HG03064 (cell line): ENCODE data around the gene SLC38A1.
"Not testable (repeated sequence)": the region's sequence is repeated elsewhere in the genome, so short reads cannot be mapped to it uniquely, and the experiment has no call there.

Experiments
- ATAC-seq: cut with Tn5 transposase; IDR thresholded peaks from one replicate; pipeline ENCODE4 v1.9.1; 2021; ENCODE audit warnings: low read depth; ENCODE audit not compliant: unreplicated experiment

SLC38A1 gene

DNA sequence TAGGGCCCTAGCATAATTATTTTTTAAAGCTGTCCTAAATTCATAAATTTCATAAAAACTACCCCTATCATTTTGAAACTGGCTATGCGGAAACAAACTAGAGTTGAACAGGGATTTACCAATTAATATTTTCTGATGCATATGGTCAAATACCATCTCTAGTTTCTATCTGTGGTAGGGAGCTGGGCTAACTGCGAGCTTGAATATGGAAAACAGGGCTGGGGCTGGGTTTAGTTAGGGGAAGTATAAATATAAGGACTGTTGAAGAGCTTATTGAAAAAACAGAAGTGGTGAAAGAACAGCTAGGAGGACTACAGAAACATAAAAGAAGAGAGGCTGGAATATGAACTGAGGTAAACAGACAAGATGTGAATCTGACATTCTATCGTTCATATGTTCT, 91.8 kb downstream of the SLC38A1 start:
- ATAC-seq = no peak

DNA sequence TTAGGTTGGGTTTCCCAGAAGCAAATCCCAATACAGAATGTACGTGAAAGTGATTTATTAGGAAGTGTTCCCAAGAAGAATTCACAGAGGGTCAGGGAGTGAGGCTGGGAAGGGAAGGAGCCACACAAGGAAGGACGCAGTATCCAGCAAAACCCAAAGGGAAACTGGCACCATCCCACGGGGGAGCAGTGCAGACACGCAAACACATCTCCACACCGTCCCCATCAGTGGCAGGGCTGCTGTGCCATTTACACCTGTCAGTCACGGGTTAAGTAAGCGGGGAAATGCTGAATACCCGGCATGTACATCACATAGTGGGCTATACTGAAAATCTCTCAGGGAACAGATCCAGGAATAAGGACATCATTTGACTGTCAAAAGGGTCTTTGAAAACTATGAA, 93.9 kb downstream of the SLC38A1 start:
- no peak for ATAC-seq

DNA sequence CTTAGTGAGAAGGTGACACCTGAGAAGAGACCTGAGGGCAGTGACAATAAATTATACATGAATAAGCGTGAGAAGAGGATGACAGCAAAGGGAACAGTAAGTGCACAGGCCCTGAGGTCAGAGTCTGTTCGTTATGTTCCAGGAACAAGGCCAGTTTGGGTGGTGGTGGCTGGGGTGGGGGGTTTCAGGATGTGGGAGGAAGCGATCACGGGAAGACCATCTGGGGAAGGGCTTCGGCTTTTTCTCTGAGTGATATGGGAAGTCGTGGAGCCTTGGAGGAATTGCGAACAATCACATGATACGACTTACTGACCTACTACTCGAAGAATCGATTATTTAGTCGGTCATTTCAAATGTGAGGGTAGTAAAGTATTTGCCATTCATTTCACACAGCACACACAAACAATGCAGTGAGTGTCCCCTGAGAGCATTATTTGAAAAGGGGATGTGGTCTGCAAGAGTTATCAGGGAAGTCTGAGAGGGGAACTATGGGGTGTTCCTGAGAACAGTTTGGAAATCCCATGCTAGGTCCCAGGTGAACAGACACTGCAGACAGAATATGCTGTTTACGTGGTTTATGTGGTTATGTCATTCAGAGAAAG, 94.7 kb downstream of the SLC38A1 start:
- no peak for ATAC-seq

DNA sequence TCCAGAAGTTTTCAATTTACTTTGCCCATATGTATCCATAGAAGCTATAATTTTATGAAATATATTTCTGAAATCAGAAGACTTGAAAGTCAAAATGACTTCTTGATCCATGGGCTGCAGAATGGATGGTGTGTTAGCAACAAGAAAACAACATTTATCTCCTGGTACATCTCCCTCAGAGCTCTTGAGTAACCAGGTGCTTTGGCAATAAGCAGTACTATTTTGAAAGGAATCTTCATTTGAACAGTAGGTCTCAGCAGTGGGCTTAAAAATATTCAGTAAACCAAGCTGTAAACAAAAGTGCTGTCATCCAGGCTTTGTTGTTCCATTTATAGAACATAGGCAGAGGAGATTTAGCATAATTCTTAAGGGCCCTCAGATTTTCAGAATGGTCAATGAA, 100.4 kb downstream of the SLC38A1 start:
- no peak for ATAC-seq

DNA sequence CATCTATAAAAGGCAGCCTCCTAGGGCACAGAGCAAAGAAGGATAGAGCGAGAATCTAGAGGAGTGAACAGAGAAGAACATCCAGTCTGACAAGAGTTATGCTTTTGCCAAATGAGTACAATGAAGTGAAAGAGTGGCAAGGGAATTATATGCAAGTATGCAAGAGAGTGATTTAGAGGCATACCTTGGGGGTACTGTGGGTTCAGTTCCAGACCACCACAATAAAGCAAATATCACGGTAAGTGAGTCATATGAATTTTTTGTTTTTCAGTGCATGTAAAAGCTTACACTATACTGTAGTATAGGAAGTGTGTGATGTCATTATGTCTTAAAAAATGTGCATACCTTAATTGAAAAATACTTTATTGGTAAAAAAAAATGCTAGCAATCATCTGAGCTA, 101.4 kb downstream of the SLC38A1 start:
- ATAC-seq = no peak

DNA sequence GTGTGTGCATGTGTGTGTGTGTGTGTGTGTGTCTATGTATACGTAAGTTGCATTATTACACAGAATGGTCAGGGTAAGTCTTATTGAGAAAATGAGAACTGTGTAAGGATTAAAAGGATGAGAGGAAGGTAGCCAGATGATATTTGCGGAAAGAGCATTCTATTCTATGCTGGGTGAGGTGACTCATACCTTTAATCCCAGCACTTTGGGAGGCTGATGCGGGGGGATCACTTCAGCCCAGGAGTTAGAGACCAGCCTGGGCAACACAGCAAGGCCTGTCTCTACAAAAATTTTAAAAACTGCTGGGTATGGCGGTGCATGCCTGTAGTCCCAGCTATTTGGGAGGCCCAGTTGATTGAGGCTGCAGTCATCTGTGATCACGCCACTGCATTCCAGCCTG, 103.7 kb downstream of the SLC38A1 start:
- ATAC-seq = no peak

DNA sequence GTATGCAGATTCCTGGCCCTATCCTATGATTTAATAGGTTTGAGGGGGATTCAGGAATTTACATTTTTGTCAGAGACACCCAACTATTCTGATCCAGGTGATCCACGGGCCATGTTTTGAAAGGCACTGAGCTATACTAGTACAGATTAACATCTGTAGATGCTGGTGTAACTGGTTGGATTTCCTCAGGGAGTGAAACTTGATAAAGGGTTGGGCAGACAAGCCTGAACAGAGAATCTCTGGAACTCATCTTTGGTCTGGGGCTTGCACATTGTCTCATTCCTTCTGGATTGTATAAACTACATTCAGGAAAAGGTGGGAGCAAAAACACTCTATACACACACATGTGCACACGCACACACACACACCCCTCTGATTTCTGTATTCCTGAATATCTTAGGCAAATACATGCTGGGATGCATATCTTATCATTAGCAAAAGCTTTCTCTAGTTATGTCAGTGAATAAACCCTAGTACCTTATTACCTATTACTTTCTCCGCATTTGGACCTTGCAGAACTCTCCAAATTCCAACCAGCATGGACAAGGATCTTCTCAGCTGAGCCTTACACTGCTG, 104.6 kb downstream of the SLC38A1 start:
- ATAC-seq = no peak

DNA sequence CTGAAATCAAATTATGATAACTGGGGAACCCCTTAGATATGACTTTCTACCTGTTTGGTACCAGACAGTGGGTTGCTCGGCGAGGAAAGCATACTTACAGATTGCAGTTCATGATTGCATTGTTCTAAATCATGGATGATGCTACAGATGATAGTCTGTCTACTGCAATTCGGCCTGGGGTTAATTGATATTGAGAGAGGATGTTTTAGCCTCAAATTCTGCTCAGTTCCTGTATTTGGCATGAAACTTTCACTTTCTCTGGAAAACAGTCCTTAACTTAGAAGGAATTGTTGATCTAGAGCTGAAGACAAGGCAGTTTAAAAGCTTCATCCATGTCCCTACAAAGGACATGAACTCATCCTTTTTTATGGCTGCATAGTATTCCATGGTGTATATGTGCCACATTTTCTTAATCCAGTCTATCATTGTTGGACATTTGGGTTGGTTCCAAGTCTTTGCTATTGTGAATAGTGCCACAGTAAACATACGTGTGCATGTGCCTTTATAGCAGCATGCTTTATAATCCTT, 106.2 kb downstream of the SLC38A1 start:
- ATAC-seq = not testable (repeated sequence)

DNA sequence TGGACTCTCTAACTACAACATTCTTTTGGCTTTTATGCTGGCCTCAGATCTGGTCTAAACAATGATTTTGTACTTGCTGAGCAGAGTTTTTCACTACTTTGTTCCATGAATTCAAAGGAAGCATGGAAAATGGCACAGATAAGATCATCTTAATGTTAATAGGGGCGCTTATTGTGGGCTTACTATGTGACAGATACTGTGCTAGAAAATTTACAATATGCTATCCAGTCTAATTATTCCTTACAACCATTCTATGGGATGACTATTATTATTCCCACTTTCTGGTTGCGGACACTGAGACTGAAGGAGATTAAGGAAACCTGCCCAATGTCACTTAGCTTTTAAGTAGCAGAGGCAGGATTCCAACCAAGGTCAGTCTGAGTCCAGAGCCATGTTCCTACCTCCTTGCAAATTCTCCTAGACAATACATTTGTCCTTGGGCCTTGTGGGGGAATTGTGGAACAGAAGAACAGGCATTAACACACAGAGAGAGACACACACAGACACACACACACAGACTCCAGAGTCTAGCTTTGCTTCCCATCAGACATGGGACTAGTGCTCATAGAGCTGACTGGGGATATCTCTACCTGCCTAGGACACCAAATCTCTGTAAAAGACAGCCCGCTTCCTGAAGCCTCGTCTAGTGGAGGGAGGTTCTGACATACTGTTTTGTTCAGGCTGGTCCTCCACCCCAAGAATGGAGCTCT, 107.7 kb downstream of the SLC38A1 start:
- no peak for ATAC-seq

DNA sequence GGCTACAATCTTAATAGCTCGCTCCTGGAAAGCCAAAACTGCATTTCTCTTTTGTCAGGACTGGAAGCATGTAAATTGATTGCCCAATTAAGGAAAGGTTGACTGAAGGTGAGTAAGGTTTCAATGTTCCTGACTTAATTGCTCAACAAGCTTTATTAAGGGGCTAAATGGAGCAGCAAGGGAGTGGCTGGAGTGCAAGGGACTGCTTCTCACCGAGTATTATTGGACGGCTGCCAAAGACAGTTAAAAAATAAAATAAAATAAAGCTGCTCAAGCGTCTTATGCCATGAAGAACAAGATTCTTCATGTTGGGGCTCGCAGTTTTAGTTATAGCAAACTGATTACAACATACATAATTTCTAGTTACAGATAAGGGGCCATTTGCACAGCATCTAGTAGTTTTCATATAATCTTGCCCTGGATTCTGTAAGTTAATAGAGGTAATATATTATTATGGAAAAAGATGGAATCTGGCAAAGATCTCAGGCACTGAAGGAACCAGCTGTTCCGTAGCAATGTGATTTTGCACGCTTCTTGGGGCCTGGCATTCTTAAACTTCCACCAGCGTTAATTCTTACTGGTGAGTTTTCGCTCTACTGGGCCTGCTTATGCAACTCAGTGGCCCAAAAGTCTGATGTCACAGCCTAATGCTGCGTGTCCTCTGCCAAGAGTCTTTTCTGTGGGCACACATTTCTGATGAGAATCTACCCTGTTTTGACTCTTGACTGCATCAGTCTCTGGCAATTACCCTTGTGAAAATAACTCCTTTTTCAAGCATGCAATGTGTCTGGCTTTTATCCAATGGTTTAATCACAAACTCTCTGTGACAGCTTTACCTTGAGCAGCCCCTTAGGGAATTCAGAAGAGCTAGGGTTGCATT, 108.5 kb downstream of the SLC38A1 start:
- ATAC-seq = no peak

DNA sequence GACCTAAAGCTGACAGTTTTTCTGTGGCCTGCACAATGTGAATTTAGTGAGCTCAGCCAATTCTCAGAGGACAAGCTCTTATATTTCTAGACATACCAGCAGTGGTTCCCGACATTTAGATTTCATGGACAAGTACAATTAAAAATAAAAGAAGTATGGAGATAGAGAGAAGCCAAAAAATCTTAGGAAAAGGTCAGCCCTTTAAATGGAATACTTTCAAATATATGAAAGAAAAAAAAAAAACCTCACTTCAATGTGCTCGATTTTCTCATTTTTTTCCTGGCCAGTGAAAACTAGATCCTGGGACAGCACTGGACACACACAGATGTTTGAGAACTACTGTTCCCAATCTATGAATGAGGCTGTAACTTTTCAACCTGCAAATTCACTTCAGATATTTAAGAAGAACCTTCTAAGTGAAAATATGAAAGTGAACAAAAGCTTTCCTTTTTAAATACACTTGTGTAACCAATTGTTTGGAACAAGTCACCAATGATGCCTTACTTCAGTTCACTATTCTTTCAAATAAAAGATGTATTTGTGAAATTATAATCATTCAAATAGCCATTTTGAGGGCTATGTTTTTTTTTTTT, 109.4 kb downstream of the SLC38A1 start:
- no peak for ATAC-seq

DNA sequence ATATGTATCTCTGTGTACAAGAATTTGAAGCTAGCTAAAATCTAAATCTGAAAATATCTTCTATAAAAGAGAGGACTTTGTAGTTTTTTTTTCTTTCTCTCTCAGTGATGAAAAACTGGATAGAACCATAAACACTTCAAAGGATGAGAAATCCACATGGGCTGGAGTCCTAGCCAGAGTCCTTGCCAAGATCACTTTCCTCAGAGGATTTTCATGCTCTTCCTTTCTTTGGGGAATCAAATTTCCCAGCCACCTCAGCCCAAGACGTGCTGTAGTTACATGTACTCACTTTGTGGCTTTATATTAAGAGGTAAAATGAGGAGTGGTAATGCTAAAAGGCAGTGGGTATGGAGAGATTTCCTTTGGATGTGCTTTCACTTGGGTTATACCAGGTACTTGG, 110.3 kb downstream of the SLC38A1 start:
- no peak for ATAC-seq

DNA sequence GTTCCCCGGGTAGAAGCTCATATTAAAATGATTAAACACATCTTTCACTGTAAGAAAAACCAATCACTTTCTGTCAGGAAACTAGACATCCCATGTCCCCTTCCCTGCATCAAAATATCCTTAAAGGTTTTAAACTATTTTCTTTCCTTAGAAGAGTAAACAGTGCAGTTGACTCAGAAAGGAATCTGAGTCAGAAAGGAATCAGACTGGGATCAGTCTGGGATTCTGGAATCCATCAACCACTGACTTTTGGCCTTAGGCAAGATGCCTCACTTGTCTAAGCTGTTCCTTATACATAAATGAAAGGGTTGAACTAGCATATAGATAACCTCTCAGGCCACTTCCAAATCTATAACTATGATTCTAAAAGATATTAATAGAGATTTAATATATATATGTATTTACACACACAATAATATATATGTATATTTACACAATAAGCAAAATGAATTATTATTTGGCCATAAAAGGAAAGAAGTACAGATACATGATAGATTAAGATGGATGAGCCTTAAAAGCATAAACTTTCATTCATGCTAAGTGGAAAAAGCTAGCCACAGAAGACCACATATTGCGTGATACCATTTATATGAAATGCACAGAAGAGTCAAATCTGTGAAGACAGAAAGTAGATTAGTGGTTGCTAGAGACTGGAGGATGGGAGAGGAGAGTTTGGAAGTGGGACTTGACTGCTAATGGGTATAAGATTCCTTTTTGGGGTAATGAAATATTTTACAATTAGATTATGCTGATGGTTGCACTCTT, 114.4 kb downstream of the SLC38A1 start:
- ATAC-seq = no peak

DNA sequence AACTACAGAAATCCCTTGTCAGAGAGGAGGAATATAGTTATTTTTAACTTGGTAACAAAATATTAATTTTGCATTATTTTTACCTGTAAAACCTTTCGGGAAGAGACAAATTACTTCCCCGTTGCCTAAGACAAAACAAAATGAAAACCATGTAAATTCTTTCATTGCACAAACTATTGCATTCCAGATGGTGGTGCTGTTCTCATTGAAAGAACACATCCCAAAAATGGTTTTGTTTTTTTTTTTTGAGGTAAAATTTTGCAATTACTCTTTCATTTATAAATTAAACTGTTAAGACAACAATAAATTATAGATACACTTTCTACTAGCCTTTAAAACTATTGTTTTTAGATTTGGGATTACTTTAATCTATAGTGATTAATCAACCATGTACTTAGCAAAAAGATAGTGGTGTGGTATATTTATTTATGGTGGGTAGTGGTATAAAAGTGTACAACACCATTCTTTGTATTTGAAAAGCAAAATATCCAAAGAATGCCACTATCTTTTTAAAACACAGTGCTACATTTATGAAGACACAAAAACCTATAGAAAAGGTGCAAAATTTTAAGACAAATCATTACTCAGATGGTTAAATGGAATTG, 115.5 kb downstream of the SLC38A1 start:
- ATAC-seq = no peak

DNA sequence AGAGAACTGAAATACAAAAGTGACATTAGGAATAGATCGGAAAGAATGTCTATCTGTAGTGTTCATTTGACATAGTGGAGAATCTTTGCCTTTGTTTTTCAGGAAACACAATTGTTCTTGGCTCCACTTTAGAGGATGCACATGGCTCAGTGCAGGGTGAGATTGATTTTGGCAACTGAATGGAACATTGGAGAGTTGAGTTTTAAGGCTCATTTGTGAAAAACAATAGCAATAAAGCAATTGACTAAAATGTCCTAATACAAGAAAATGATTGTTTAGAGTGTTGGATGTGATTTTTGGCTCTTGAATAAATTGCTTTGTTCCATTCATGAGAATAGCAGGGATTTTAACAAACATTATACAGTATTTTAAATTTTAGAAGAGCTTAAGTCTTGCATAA, 116.4 kb downstream of the SLC38A1 start:
- no peak for ATAC-seq

DNA sequence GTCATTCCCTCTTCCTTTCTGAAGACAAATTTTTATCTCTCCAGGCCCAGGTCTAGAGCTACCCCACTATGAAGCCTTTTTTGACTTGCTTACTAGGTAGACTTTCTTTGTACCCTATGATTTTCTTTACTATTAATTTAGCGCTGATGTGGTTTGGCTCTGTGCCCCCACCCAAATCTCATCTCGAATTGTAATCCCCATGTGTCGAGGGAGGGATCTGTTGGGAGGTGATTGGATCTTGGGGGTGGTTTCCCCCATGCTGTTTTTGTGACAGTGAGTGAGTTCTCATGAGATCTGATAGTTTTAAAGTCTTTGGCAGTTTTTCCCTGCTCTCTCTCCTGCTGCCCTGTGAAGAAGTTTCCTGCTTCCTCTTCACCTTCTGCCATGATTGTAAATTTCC, 118.1 kb downstream of the SLC38A1 start:
- ATAC-seq = no peak

DNA sequence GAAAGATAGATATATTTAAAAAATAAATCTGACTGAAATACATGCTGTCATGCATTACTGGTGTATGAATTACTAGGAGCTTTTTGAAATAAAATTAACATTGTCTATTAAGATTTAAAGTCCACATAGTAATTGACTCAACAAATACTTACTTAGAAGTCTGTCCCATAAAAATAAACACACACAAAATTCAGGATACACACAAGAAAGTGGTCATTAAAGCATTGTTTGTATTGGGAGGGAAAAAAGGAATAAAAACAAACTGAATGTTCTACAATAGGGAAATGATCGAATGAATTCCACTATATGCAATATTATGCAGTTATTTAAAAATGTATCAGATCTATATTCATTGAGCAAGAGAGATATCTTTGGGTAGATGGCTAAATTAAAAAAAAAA, 118.9 kb downstream of the SLC38A1 start:
- ATAC-seq = no peak

DNA sequence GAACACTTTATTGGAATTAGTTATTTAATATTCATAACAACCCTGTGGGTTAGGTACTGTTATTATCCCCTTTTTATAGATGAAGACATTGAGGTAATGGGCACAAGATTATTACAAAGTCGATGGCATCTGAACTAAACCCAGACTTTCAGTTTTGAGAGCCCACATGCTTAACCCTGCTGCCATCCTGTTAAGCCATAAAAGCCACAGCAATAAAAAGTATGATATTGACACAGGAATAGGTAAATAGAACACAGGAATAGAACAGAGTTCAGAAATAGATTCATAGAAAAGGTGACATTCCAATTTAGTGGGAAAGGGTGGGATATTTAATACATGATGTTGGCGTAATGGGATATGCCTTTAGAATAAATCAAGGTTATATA, 119.8 kb downstream of the SLC38A1 start:
- no peak for ATAC-seq

DNA sequence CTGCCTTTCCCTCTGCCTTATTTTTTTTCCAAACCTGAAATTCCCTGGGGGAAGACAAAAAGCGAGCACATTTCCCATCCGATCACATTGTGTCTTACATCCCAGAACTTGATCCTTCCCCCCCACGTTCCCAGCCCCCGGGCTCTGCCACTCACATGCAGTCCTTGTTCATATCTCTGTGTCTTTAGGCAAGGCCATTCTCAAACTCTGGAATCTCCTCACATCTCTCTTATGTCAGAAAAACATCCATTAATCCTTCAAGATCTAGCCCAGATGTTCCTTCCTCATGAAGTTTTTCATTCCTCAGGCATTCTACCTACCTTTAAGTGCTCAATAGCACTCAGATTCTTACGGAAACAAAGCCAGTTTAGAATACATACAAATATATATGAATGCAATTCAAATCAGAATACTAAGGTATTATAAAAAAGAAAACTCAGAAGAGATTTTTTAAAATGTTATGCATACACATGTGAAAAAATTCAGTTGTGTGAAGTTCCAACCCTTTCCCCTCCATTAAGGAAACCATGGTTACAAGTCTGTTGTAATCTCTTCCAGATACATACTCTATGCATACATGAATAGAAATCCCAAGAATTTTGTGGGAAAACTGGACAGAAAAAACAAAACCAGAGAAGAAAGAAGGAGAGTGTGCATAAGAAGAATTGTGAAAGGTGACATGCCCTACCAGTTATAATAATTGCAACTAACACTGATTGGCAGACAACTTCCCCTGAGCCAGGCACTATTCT, 120.3 kb downstream of the SLC38A1 start:
- no peak for ATAC-seq
